ENCODE data around the gene CES3.
"Not testable (repeated sequence)": the region's sequence is repeated elsewhere in the genome, so short reads cannot be mapped to it uniquely, and the experiment has no call there.

Gene CES3

DNA sequence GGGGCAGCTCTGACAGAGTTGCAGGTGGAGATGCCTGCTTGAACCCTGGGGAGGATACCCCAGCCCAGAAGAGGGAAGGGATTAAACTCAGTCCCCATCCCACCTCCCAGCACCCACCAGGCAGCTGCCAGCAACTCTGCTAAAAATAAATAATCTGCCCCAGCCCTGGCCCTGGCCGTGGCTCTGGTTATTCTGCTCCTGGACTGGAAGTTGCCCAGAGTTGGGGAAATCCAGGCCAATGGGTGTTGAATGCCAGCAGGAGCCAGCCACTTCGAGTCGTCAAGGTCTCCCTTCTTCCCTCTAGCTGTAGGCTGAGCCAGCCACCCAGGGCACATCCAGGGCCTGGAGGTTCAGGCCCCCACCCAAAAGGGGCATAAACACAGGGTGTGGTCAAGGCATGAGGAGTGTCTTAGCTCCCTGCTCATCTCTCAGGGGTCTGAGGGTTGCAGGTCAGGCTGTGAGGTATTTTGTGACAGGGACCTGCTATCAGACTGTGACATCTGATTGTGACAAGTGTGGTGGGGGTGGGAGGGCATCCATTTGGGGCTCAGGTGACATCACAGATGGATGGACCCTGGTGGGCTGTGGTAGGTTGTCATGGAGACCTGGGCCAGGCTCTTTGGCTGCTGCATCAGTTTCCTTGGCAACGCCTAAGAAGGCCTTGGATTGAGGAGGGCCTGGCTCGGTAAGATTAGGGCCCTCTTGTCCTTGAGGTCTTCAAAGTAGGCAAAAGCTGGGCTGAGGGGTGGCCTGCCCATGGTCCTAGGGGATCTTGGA, 34.7 kb upstream of the CES3 start:
- no peak for DNase-seq (ENCODE audit: extremely low read depth in 1 of 2, low read depth in 1 of 2)

GRCh38 chr16:66926961-66927436, 34.1 kb upstream of the CES3 start:
- no peak for DNase-seq (ENCODE audit: extremely low read depth in 1 of 2, low read depth in 1 of 2)

GRCh38 chr16:66927918-66928649, 33.0 kb upstream of the CES3 start:
- DNase-seq (ENCODE audit: extremely low read depth in 1 of 2, low read depth in 1 of 2) = no peak

DNA sequence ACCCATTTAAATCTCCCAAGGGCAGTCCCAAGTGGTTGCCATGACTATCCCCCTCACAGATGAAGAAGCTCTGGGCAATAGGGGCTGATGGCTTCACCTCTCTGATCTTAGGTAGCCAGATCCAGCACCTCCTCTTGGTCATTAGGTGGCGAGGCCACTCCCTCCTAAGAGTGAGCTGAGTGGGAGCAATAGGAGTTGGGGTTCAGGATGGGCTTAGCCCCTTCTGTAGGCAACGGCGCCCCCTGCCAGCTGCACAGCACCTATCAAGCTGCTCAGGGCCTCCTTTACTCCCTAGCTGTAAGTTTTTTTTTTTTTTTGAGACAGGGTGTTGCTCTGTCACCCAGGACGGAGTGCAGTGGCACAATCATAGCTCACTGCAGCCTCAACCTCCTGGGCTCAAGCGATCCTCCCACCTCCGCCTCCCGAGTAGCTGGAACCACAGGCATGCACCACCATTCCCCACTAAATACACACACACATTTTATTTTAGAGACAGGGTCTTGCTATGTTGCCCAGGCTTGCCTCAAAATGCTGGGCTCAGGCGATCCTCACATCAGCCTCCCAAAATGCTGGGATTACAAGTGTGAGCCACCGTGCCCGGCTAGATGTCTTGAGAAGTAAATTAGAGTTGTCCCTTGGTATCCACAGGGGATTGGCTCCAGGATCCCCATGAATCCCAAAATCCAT, 32.2 kb upstream of the CES3 start:
- no peak for DNase-seq (ENCODE audit: extremely low read depth in 1 of 2, low read depth in 1 of 2)

DNA sequence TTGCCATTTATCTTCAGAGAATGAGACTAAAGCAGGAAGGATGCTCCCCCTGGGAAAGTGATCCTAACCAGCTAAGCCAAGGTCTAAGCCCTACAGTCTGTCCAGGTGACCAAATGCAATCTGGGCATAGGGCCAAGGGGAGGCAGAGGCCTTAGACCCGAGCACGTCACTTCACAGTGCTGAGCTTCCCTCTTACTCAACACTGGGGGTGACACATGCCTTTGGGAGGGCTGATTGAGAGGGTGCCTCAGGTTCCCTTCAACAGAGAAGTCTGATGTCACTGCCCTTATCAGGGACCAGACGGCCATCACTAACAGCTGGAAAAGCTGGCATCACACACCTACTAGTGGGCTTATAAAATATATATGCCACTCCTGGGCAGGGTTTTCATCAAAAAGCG, 30.9 kb upstream of the CES3 start:
- DNase-seq (ENCODE audit: extremely low read depth in 1 of 2, low read depth in 1 of 2) = no peak

GRCh38 chr16:66931665-66932064, 29.4 kb upstream of the CES3 start:
- no peak for DNase-seq (ENCODE audit: extremely low read depth in 1 of 2, low read depth in 1 of 2)

GRCh38 chr16:66932076-66932475, 29.0 kb upstream of the CES3 start:
- no peak for DNase-seq (ENCODE audit: extremely low read depth in 1 of 2, low read depth in 1 of 2)

GRCh38 chr16:66933776-66934137, 27.3 kb upstream of the CES3 start:
- DNase-seq (ENCODE audit: extremely low read depth in 1 of 2, low read depth in 1 of 2) = peak in 1 of 2 donors; percentile 49

GRCh38 chr16:66934138-66934838, 26.8 kb upstream of the CES3 start, which contains the start of gene CIAO2B:
Gene CIAO2B (minus strand): TSS chr16:66934402. CDS start chr16:66934364, 38 bp downstream.
- DNase-seq (ENCODE audit: extremely low read depth in 1 of 2, low read depth in 1 of 2) = peak; percentile 79 to 82

- not testable (repeated sequence) for DNase-seq (ENCODE audit: extremely low read depth in 1 of 2, low read depth in 1 of 2)
Measured at GRCh38 chr16:66934839-66935313, 26.2 kb upstream of the CES3 start.

DNA sequence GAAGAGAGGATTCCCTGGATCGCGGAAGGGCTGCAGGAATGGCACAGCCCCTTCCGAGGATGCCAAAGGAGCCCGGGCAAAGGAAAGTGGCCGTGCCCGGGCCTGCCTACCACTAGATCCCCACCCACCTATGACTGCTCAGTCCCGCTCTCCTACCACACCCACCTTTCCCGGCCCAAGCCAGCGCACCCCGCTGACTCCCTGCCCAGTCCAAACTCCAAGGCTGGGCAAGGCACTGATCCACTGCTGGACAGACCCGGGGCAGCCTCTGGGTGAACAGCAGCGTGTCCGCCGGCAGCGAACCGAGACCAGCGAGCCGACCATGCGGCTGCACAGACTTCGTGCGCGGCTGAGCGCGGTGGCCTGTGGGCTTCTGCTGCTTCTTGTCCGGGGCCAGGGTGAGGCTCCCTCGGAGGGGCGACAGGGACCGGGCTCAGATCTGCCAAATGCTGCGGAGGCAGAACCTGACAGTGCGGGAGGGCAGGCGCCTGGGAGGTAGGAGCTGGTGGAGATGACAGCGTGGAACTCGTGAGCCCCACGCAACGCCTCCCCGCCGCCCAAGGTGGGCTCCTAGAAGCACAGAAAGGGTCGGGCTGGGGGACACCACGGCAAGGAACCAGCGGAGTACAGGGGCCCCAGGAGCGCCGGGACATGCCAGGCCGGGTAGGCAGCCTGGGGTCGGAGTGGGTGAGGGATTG, 25.6 kb upstream of the CES3 start, which contains the start of gene CES2:
CES2 (plus strand) TSS at position 203 of the 698 bp plus-strand sequence; CDS start at position 323, 120 bp downstream.
- DNase-seq (ENCODE audit: extremely low read depth in 1 of 2, low read depth in 1 of 2) = no peak

DNA sequence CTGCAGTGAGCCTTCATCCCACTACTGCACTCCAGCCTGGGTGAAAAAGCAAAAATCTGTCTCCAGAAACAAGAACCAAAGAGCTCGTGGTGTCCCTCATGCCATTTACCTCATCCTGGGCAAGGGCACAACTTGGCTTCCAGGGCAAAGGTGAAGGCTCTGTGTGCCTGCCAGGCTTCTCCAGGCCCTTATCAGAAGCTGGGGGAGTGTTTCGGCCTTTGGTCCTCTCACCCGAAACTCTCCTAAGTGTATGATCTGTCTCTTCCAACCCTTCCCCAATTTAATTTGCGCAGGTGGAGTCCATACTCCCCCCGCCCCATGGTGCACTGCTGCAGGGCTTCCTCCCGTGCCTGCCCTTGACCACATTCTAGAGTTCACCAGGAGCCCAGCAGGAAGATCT, 24.6 kb upstream of the CES3 start:
- no peak for DNase-seq (ENCODE audit: extremely low read depth in 1 of 2, low read depth in 1 of 2)

- DNase-seq (ENCODE audit: extremely low read depth in 1 of 2, low read depth in 1 of 2) = no peak
Measured at GRCh38 chr16:66936889-66937554, 24.0 kb upstream of the CES3 start.

- no peak for DNase-seq (ENCODE audit: extremely low read depth in 1 of 2, low read depth in 1 of 2)
Measured at GRCh38 chr16:66937725-66938337, 23.2 kb upstream of the CES3 start.

GRCh38 chr16:66939366-66939765, 21.7 kb upstream of the CES3 start:
- DNase-seq (ENCODE audit: extremely low read depth in 1 of 2, low read depth in 1 of 2) = no peak

DNA sequence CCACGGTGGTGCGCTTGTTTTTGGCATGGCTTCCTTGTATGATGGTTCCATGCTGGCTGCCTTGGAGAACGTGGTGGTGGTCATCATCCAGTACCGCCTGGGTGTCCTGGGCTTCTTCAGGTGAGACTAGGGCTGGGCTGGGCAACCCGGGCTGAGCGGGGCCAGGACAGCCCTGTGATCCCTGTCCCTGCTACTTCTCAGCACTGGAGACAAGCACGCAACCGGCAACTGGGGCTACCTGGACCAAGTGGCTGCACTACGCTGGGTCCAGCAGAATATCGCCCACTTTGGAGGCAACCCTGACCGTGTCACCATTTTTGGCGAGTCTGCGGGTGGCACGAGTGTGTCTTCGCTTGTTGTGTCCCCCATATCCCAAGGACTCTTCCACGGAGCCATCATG, 20.8 kb upstream of the CES3 start:
- DNase-seq (ENCODE audit: extremely low read depth in 1 of 2, low read depth in 1 of 2) = no peak

DNA sequence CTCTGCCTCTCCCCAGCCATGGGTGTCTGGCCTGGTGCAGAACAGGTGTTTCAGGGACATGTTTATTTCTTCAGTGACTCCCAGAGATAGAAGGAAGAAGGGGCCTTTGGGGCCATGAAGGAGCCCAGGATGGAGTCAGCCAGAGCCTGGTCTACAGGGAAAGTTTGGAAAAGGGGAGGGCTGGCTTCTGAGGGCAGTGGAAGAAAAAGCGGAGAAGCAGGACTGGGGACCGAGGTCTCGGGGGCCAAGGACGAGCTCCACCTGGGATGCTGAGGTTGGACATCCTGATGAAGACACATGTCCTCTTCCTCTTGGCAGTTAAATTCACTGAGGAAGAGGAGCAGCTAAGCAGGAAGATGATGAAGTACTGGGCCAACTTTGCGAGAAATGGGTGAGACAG, 18.1 kb upstream of the CES3 start:
- no peak for DNase-seq (ENCODE audit: extremely low read depth in 1 of 2, low read depth in 1 of 2)

DNA sequence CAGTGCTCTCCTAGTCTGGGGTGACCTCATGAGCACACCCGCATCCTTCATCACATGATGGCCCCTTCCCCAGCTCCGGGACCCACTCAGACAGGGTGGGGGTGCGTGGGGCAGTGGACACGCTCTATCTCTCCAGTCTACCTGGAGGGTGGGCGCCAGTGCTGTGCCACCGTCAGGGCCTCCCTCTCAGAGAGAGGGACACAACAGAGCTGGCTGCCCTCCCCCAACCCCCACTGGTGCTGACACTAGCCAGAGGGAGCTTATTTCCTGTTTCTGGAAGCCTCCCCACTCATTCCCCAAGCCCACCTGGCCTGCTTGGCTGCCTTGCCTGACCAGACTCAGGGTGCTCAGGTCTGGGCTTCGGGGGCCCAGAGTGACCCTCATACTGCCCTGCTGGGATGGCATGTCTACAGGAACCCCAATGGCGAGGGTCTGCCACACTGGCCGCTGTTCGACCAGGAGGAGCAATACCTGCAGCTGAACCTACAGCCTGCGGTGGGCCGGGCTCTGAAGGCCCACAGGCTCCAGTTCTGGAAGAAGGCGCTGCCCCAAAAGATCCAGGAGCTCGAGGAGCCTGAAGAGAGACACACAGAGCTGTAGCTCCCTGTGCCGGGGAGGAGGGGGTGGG, 17.5 kb upstream of the CES3 start:
- no peak for DNase-seq (ENCODE audit: extremely low read depth in 1 of 2, low read depth in 1 of 2)

DNA sequence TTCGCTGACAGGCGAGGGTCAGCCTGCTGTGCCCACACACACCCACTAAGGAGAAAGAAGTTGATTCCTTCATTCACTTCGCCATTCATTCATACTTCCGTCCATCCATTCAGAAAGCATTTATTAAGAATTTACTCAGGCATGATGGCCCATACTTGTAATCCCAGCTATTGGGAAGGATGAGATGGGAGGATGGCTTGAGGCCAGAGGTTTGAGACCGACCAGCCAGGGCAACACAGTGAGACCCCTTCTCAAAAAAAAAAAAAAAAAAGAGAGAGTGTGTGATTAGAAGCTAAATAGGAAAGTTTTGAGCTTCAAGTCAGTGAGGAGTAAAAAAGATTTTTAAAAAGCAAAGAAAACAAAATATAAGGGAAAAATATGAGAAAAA, 17.0 kb upstream of the CES3 start:
- no peak for DNase-seq (ENCODE audit: extremely low read depth in 1 of 2, low read depth in 1 of 2)
